HepG2 (cell line): Measurements from ENCODE around the gene MAPK11. TPM values are rescaled to one million over a fixed set of nuclear protein-coding genes. Genes with fewer than 3 reads are reported as not detected.

Source experiments
- CHCHD3 ChIP-seq: sonication (generic); formaldehyde crosslinking; IDR thresholded peaks from 2 replicates; pipeline ENCODE4 v1.8.0; 2022; ENCODE audit warnings: mild to moderate bottlenecking, missing genetic modification reagents, moderate library complexity
- CHD2 ChIP-seq: IDR thresholded peaks from 2 replicates; pipeline ENCODE4 v1.6.1; 2011; ENCODE audit warnings: low read depth, low read length, improper control_type of control experiment
- ETV5 ChIP-seq: IDR thresholded peaks from 2 replicates; pipeline ENCODE4 v1.6.1; 2018; ENCODE audit warnings: missing biosample characterization, missing genetic modification reagents, inconsistent platforms, borderline replicate concordance
- HOXA9 ChIP-seq: sonication (generic); formaldehyde crosslinking; IDR thresholded peaks from 2 replicates; pipeline ENCODE4 v1.8.1; 2022; ENCODE audit warnings: missing genetic modification reagents, mild to moderate bottlenecking, moderate library complexity, borderline replicate concordance
- IRX3 ChIP-seq: sonication (generic); formaldehyde crosslinking; IDR thresholded peaks from 2 replicates; pipeline ENCODE4 v1.8.1; 2023; ENCODE audit warnings: mild to moderate bottlenecking, low read depth, missing genetic modification reagents, borderline replicate concordance
- NR2F6 ChIP-seq, 2 experiments: IDR thresholded peaks; 2 replicates each; pipeline ENCODE4 v1.6.1; 2016; ENCODE audit warnings: antibody characterized with exemption in 1 of 2, mild to moderate bottlenecking in 1 of 2
- PITX1 ChIP-seq: sonication (generic); formaldehyde crosslinking; IDR thresholded peaks from 2 replicates; pipeline ENCODE4 v1.5.1; 2020; ENCODE audit warnings: mild to moderate bottlenecking, missing genetic modification reagents
- RXRA ChIP-seq: sonication (generic); formaldehyde crosslinking; IDR thresholded peaks from 2 replicates; pipeline ENCODE4 v1.5.1; 2020; ENCODE audit warnings: missing genetic modification reagents
- TOPORS ChIP-seq: sonication (generic); formaldehyde crosslinking; IDR thresholded peaks from 2 replicates; pipeline ENCODE4 v1.8.0; 2023; ENCODE audit warnings: mild to moderate bottlenecking, missing genetic modification reagents
- ZNF121 ChIP-seq: sonication (generic); formaldehyde crosslinking; IDR thresholded peaks from 2 replicates; pipeline ENCODE4 v1.5.0; 2020; ENCODE audit warnings: mild to moderate bottlenecking, missing genetic modification reagents
- ZNF224 ChIP-seq: sonication (generic); formaldehyde crosslinking; IDR thresholded peaks from 2 replicates; pipeline ENCODE4 v1.5.0; 2020; ENCODE audit warnings: mild to moderate bottlenecking, missing genetic modification reagents
- ZNF547 ChIP-seq: sonication (generic); formaldehyde crosslinking; IDR thresholded peaks from 2 replicates; pipeline ENCODE4 v1.5.1; 2020; ENCODE audit warnings: mild to moderate bottlenecking, missing genetic modification reagents
- ZNF629 ChIP-seq: sonication (generic); formaldehyde crosslinking; conservative IDR thresholded peaks from 2 replicates; pipeline ENCODE4 v1.5.0; 2020; ENCODE audit warnings: missing genetic modification reagents
- polyA plus RNA-seq, 8 experiments: library from polyadenylated mRNA; depleted of rRNA in 3 of 8; stranded (reverse) in 7 of 8; unstranded in 1 of 8; fragments of >200 nt; fragmentation: Illumina TruSeq in 4 of 8; extraction: Trizol in 4 of 8; gene quantifications; 2 replicates each; pipeline versions ENCODE4 v1.2.1 to v1.2.3, GENCODE V29; 2011 to 2016; ENCODE audit warnings: low read depth in 4 of 8, missing spikeins in 1 of 8, mixed read lengths in 1 of 8; ENCODE audit not compliant: insufficient read depth in 1 of 8
- total RNA-seq, 5 experiments: library from RNA; depleted of rRNA; stranded (reverse); fragments of >200 nt; fragmentation: Illumina TruSeq; extraction: Trizol; gene quantifications; 2 replicates each; pipeline ENCODE4 v1.2.3, GENCODE V29; 2016; ENCODE audit warnings: low read depth in 1 of 5
- TF ChIP-seq, protein P1 (sequence below): IDR thresholded peaks from 2 replicates; pipeline ENCODE4 v1.6.1; 2016; ENCODE audit warnings: missing compliant biosample characterization, missing genetic modification reagents, borderline replicate concordance
- TF ChIP-seq, protein P2 (sequence below), 2 experiments: sonication (generic) in 1 of 2; formaldehyde crosslinking in 1 of 2; IDR thresholded peaks; 2 replicates each; pipeline versions ENCODE4 v1.4.0 to v1.6.1; 2018 to 2020; ENCODE audit warnings: missing genetic modification reagents in 2 of 2, borderline replicate concordance in 1 of 2, low read depth in 1 of 2, mild to moderate bottlenecking in 1 of 2, missing biosample characterization in 1 of 2
- TF ChIP-seq, protein P3 (sequence below): sonication (generic); formaldehyde crosslinking; IDR thresholded peaks from 2 replicates; pipeline ENCODE4 v1.4.0; 2020; ENCODE audit warnings: missing genetic modification reagents, borderline replicate concordance
- TF ChIP-seq, protein P4 (sequence below): sonication (generic); formaldehyde crosslinking; IDR thresholded peaks from 2 replicates; pipeline ENCODE4 v1.5.0; 2020; ENCODE audit warnings: missing genetic modification reagents
- TF ChIP-seq, protein P5 (sequence below): sonication (generic); formaldehyde crosslinking; IDR thresholded peaks from 2 replicates; pipeline ENCODE4 v1.5.1; 2020; ENCODE audit warnings: missing genetic modification reagents, mild to moderate bottlenecking, borderline replicate concordance

Gene MAPK11
- total and polyA plus RNA-seq, 2 of the 13 experiments (the other 11 are each of a cell fraction or from before 2014, with no cell fraction given), result 0.15 to 0.17 TPM

DNA sequence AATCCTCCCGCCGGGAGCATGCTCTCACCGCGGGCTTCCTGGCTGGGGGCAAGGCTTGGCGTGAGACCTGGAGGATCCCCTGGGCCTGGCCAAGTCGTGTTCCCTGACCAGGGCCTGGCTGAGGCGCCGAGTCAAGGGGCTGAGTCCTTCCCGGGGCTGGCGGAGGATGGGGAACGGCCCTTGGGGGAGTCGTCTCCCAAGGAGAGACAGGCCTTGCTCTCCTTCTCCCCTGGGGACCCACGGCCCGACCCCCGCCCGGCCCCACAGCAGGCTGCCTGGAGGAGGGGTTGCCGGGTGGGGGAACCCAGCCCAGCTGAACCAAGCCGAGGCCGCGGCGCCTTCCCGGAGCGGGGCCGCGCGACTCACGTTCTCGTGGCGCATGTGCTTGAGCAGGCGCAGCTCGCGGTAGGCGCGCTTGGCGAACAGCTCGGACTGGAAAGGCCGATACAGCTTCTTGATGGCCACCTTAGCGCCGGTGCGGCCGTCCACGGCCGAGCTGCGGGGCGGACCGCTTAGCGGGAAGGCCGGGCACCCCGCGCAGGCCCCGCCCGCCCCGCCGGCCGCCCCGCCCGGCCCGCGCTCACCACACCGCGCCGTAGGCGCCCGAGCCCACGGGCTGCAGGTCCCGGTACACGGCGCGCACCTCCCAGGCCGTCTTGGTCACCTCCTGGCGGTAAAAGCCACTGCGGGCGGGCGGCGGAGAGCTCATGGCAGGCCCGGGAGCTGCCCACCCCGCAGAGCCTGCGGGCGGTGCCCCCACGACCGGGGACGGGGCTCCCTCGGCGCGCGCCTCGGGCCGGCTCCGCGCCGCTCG lies 9.2 kb downstream of the MAPK11 start (continued):
- no peak for TF ChIP-seq PITX1 (CRISPR knock-in tag)
- no peak for TF ChIP-seq ZNF629 (CRISPR knock-in tag)
- 0 out of 2 replicates have a peak, but pooled peaks have one; percentile 27 for TF ChIP-seq ZNF547
- TF ChIP-seq, protein P1, sequence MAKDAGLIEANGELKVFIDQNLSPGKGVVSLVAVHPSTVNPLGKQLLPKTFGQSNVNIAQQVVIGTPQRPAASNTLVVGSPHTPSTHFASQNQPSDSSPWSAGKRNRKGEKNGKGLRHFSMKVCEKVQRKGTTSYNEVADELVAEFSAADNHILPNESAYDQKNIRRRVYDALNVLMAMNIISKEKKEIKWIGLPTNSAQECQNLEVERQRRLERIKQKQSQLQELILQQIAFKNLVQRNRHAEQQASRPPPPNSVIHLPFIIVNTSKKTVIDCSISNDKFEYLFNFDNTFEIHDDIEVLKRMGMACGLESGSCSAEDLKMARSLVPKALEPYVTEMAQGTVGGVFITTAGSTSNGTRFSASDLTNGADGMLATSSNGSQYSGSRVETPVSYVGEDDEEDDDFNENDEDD, result peak; percentile 54
- no peak for TF ChIP-seq ZNF121 (CRISPR knock-in tag)
- TF ChIP-seq CHD2, result no peak
- TF ChIP-seq TOPORS (CRISPR knock-in tag), result 0 out of 2 replicates have a peak, but pooled peaks have one; percentile 19
- TF ChIP-seq HOXA9, result no peak
- TF ChIP-seq, protein P2, sequence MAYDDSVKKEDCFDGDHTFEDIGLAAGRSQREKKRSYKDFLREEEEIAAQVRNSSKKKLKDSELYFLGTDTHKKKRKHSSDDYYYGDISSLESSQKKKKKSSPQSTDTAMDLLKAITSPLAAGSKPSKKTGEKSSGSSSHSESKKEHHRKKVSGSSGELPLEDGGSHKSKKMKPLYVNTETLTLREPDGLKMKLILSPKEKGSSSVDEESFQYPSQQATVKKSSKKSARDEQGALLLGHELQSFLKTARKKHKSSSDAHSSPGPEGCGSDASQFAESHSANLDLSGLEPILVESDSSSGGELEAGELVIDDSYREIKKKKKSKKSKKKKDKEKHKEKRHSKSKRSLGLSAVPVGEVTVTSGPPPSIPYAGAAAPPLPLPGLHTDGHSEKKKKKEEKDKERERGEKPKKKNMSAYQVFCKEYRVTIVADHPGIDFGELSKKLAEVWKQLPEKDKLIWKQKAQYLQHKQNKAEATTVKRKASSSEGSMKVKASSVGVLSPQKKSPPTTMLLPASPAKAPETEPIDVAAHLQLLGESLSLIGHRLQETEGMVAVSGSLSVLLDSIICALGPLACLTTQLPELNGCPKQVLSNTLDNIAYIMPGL (CRISPR knock-in tag; IDR thresholded peaks at IDR 0.05; ENCODE audit: borderline replicate concordance in 1 of 2, low read depth in 1 of 2), result 0 out of 4 replicates have a peak, but pooled peaks of 1 of the 2 experiments have one; percentile 23
- TF ChIP-seq, protein P3, sequence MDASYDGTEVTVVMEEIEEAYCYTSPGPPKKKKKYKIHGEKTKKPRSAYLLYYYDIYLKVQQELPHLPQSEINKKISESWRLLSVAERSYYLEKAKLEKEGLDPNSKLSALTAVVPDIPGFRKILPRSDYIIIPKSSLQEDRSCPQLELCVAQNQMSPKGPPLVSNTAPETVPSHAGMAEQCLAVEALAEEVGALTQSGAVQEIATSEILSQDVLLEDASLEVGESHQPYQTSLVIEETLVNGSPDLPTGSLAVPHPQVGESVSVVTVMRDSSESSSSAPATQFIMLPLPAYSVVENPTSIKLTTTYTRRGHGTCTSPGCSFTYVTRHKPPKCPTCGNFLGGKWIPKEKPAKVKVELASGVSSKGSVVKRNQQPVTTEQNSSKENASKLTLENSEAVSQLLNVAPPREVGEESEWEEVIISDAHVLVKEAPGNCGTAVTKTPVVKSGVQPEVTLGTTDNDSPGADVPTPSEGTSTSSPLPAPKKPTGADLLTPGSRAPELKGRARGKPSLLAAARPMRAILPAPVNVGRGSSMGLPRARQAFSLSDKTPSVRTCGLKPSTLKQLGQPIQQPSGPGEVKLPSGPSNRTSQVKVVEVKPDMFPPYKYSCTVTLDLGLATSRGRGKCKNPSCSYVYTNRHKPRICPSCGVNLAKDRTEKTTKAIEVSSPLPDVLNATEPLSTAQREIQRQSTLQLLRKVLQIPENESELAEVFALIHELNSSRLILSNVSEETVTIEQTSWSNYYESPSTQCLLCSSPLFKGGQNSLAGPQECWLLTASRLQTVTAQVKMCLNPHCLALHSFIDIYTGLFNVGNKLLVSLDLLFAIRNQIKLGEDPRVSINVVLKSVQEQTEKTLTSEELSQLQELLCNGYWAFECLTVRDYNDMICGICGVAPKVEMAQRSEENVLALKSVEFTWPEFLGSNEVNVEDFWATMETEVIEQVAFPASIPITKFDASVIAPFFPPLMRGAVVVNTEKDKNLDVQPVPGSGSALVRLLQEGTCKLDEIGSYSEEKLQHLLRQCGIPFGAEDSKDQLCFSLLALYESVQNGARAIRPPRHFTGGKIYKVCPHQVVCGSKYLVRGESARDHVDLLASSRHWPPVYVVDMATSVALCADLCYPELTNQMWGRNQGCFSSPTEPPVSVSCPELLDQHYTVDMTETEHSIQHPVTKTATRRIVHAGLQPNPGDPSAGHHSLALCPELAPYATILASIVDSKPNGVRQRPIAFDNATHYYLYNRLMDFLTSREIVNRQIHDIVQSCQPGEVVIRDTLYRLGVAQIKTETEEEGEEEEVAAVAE (CRISPR knock-in tag), result no peak
- 0 out of 2 replicates have a peak, but pooled peaks have one; percentile 14 for TF ChIP-seq ETV5
- TF ChIP-seq, protein P4, sequence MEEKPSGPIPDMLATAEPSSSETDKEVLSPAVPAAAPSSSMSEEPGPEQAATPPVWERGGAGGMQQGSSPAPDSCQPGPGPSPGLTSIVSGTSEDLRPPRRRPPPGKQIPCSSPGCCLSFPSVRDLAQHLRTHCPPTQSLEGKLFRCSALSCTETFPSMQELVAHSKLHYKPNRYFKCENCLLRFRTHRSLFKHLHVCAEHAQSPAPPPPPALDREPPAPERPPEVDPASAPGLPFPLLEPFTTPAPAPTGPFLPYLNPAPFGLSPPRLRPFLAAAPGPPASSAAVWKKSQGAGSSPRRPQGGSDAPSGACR (CRISPR knock-in tag), result no peak
- TF ChIP-seq CHCHD3 (CRISPR knock-in tag), result no peak
- no peak for TF ChIP-seq ZNF224 (CRISPR knock-in tag)
- no peak for TF ChIP-seq RXRA
- no peak for TF ChIP-seq NR2F6 (IDR thresholded peaks at IDR 0.05)
- TF ChIP-seq NR2F6 (CRISPR knock-in tag; IDR thresholded peaks at IDR 0.05), result no peak
- no peak for TF ChIP-seq IRX3 (CRISPR knock-in tag)
- TF ChIP-seq, protein P5, sequence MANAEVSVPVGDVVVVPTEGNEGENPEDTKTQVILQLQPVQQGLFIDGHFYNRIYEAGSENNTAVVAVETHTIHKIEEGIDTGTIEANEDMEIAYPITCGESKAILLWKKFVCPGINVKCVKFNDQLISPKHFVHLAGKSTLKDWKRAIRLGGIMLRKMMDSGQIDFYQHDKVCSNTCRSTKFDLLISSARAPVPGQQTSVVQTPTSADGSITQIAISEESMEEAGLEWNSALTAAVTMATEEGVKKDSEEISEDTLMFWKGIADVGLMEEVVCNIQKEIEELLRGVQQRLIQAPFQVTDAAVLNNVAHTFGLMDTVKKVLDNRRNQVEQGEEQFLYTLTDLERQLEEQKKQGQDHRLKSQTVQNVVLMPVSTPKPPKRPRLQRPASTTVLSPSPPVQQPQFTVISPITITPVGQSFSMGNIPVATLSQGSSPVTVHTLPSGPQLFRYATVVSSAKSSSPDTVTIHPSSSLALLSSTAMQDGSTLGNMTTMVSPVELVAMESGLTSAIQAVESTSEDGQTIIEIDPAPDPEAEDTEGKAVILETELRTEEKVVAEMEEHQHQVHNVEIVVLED (CRISPR knock-in tag), result no peak
